NCI-H82 treated with DMSO at 0.1 percent for 48 hours (cell line): ENCODE measurements around the gene KIF3B.
"Not testable (repeated sequence)": the region's sequence is repeated elsewhere in the genome, so short reads cannot be mapped to it uniquely, and the experiment has no call there.

Experiments used
- DNase-seq: peaks from one replicate; lab custom pipeline; 2025; ENCODE audit not compliant: unreplicated experiment; lab: John Stamatoyannopoulos, UW

The KIF3B gene

DNA sequence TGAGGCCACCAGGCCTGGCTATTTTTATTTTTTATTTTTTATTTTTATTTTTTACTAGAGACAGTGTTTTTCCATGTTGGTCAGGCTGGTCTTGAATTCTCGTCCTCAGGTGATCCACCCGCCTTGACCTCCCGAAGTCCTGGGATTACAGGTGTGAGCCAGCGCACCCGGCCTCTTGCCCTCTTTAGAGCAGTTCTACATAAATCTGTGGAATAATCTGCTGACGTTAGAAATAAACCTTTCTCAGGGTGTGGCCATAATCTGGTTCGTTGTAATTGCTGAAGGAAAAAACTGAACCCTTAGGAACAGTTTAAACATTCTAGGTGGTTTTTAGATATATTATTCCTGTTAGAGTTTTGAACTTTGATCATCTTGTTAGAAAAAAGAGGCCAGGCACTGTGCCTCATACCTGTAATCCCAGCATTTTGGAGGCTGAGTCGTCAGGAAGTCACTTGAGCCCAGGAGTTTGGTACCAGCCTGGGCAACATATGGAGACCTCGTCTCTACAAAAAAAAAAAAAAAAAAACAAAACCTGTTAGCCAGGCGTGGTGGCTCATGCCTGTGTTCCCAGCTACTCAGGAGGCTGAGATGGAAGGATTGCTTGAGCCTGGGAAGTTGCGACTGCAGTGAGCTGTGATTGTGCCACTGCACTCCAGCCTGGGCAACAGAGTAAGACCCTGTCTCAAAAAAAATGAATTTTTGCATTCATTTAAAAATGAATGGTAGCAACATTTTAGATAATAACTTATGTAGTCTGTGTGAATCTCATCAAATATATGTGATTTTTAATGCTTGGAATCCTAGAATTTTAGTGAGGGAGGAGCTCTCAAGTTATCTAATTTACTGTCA lies 104.9 kb downstream of the KIF3B start:
- no peak for DNase-seq

DNA sequence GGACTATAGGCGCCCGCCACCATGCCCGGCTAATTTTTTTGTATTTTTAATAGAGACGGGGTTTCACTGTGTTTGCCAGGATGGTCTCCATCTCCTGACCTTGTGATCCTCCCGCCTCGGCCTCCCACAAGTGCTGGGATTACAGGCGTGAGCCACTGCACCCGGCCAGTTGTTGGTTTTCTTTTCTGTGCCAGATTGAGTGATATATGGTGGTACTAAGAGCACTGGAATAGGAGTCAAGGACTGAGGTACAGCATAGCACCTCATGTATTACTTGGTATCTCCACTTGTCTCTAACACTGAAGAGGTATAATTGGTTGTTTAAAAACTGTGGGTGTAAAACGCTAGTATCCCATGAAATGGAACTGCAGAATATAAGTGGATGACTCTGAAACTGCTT lies 106.0 kb downstream of the KIF3B start:
- not testable (repeated sequence) for DNase-seq
